GM18868 (cell line): ENCODE results near the gene LRRC36.
A peak's percentile ranks its signal among the peaks of the same experiment; 100 is the strongest.

Experiments used
- ATAC-seq: cut with Tn5 transposase; IDR thresholded peaks from one replicate; pipeline ENCODE4 v1.9.1; 2021; ENCODE audit warnings: mild to moderate bottlenecking, moderate library complexity; ENCODE audit not compliant: unreplicated experiment

The LRRC36 gene

DNA sequence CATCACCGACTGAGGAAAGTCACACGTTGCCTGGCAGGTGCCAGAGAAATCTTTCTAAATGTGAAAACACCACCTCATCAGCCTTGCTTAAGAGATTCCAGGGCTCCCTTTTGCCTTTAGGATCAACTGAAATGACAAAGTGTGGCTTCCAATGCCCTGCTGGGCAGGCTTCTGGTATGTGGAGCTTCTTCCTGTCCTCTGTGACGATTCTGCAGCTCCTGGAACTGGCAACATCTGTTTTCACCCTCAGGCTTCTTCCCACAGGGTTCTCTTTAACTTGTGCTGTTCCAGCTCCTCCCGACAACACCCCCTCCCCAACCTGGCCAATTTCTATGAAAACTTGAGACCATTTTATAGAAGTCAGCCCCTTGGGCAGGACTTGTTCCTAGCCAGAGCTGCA lies 94.4 kb downstream of the LRRC36 start:
- ATAC-seq, result no peak

DNA sequence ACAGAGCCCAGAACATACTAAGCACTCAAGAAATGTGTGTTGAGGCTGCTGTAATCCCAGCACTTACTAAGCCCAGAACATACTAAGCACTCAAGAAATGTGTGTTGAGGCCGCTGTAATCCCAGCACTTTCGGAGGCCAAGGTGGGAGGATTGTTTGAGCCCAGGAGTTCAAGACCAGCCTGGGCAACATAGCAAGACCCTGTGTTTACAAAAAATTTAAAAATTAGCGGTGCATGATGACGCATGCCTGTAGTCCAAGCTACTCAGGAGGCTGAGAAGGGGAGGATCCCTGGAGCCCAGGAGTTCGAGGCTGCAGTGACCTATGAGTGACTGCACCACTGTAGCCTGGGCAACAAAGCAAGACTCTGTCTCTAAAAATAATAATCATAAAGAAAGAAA lies 96.4 kb downstream of the LRRC36 start:
- ATAC-seq, result no peak

DNA sequence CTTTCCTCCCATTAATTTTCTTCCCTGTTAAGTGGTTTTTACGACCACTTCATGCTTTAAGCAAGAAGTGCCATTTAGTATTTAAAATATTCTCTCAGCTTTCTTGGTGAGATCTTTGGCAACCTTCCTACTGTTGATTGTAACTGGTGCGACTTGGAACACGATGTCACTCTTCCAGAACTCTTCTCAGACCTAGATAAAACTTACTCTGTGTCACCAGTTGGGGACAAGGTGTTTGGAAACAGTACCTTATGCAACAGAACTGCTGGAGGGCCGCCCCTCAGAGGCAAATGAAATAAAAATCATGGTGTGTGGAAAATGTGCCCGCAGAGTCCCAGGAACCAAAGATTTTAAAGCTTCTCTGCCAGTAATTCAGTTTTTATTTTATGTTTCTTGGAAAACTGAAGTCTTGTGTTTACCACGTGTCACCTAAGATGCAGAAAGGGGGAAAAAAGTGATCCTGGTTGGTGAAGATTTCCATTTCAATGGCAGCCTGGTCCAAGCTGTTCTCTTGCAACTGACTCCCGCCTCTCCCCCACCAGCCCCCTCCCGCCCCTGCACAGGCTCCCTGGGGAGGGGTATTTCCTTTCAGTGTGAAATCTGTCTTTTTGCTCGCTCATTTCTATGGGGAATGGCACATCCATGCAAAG lies 97.1 kb downstream of the LRRC36 start:
- ATAC-seq, result no peak

DNA sequence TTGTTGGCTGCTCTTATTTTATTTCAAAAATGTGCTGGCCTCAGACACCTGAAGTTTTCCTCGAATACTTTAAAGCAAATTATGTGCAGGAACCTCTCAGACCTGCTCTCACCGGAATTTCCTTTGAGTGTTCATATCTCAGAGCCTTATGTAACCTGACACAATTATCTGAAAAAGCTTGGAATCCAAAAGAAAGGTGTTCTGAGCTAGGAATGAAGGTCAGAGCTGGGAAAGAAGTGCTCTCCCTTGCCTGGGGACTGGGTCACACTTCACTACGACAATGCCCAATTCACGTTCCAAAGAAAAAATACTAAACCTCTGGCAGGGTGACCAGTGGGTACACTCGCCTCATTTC lies 97.6 kb downstream of the LRRC36 start:
- ATAC-seq, result no peak

DNA sequence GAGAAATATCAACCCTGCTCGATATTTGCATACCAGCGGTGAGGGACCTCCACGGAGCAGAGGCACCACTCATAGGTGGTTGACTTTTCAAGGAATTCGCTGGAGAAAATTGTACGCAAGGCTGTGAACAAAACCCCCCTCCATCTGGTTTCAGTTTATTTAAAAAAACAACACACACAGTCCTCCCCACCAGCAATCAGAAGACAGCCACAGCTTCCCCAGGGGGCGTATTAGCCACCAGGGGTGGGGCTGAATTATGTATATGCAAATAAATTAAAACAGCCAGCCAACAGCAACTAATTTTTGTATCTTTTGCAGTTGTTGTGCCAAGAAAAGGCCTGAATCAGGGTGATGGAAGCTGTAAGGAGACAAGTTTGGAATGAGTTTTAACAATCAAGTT lies 98.4 kb downstream of the LRRC36 start:
- ATAC-seq, result no peak

DNA sequence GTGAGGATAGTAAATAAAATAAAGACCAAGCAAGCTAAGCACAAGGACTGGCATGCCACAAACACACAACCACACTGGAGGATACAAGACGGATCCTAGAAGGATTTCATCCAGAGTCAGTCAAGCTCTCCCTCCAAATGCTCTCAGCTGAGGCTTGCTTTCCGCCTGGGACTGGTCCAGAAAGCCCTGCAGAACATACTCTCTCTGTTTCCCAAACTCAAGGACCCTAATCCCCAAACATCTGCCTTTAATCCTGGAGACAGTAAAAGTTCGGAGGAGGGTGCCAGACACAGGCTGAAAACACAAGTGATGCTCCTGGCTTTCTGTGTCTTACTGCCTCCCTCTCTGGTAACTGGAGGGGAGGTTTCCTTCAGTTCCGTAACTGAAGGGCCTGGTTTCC lies 99.0 kb downstream of the LRRC36 start:
- ATAC-seq, result no peak

DNA sequence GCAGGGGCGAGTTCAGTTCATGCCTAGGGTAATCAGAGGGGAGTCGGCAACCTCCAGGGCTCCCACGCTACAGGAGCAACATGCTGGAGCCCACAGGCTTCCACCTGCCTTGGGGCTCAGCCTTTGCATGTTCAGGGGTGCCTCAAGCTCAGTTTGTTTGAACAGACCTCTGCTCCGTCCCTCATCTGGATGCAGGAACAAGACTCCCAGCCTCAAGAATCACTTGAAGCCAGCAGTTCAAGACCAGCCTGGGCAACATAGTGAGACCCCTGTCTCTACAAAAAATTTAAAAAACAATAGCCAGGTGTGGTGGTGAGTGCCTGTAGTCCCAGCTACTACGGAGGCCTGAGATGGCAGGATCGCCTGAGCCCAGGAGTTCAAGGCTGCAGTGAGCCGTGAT lies 99.4 kb downstream of the LRRC36 start:
- no peak for ATAC-seq

DNA sequence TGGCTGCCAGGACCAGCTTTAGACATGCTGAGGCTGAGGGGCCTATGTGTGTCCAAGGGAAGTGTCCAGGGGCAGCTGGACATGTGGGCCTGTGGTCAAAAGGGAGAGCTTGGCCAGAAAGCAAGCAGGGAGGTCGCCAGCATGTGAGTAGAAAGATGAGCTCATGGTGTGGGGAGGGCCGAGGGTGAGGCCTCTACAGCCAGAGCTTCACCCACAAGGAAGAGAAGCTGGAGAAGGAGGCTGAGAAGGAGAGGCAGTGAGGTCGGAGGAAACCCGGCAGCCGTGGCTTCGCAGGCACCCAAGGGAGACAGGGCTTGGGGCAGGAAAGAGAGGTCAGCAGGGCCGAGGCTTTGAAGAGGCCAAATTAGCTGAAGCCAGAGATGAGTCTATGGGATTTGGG lies 100.3 kb downstream of the LRRC36 start:
- no peak for ATAC-seq

DNA sequence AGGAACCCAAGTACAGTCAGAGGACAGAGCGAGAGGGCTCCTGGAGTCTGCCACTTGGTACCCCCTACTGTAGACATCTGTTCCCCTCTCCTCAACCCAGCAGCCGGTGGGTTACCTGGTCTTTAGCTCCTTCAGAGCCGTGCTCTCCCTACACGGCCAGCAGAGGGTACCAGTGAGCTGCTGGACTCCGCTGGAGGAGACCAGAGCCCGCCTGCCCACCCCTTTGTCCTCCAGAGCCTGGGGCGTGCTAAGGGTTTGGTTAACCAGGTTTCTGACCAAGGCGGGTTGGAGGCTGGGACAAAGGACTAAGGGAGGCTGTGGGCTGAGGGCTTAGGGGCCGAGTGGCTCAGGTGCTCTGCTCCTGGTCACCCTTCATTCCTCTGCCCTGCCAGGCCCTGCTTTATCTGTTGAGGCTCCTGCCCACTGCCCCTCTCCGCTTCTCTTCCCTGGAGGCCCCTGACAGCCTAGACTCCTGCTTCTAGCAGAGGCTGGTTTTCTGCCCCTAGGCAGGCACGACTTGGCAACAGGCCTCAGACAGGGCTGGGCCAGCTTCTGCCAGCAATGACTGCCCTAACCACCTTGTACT lies 101.6 kb downstream of the LRRC36 start:
- peak; percentile 48 for ATAC-seq

DNA sequence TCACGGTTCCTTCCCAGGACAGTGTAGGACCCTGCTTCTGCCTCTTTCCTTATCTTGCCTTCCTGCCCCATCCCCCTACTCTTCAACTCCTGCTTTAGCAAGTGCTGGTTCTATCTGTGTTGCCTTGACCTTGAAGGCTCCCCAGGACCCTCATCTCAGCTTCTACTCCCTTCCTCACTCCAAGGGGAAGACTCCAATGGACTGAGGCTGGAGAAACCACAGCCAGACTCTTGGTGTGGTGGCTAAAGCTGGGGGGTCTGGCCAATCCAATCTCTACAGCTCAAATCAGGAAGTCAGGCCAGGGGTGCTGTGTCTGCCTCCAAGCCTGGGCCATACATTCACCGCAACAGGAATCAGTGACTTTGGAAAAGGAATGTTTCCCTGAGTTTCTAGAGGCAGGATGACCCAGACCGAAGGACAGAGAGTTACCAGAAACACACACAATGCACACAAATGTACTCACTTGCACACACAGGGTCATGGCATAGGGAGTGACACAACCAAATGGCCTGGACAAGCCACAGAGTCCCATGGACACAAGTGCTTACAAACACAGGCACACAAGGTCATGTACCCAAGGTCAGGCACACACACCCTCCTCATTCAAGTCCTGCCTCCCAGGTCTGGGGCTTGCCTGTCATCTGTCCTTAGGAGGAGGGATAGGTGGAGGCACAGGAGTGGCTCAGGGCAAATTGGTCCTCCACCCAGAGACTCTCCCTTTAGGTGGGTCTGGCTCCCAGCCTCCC lies 102.6 kb downstream of the LRRC36 start:
- ATAC-seq, result no peak

DNA sequence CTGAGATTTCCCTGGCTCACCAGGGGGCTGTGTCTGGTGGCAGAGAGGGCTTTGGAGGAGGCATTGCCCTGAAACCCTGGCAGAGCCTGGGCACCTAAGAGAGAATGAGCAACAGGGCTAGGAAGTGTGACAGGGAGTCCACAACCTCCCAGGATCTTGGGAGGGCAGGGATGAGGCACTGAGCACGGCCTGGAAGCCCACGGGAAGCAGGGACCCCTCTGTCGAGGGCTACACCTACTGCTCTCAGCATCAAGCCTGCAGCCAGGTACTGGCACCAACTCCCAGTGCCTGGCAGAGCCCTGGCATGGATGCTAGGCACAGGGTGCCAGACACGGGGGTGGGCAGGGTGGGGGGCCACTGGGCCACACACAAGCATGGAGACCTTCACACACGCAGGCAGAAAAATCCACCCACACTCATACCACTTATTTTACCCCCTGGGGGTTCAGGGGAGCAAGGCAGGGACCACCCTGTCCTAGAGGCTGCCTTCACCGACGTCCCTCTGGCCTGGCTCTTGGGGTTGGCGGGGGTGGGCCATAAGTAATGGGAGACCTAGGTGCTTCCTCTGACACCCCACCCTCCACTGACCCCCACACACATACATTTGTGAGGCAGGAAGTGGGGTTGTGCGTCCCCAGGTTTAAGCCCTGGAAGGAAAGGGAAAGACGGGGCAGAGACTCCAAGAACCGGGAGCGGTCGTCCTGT lies 103.3 kb downstream of the LRRC36 start:
- ATAC-seq, result no peak

DNA sequence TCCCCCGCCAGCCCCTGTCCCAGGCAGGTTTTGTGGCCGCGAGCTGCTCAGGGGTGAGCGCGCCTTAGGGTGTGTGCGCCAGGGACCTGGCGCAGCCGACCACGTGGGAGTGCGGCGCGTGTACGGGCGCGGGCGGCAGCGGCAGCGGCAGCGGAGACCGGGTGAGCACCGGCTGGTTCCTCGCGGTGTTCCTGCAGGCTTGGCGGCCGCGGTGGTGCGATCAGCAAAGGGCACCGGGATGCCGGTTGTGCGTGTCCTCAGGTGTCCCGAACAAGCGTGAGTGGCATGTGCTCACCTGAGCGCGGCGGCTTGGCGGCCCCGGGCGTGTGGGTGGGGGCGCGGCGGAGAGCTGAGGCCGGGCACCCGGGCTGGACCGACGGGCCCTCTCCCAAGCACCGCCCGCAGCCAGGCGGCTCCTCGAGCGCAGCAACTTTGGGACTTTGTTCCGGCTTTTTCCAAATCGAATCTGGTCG lies 103.9 kb downstream of the LRRC36 start:
- ATAC-seq, result no peak

DNA sequence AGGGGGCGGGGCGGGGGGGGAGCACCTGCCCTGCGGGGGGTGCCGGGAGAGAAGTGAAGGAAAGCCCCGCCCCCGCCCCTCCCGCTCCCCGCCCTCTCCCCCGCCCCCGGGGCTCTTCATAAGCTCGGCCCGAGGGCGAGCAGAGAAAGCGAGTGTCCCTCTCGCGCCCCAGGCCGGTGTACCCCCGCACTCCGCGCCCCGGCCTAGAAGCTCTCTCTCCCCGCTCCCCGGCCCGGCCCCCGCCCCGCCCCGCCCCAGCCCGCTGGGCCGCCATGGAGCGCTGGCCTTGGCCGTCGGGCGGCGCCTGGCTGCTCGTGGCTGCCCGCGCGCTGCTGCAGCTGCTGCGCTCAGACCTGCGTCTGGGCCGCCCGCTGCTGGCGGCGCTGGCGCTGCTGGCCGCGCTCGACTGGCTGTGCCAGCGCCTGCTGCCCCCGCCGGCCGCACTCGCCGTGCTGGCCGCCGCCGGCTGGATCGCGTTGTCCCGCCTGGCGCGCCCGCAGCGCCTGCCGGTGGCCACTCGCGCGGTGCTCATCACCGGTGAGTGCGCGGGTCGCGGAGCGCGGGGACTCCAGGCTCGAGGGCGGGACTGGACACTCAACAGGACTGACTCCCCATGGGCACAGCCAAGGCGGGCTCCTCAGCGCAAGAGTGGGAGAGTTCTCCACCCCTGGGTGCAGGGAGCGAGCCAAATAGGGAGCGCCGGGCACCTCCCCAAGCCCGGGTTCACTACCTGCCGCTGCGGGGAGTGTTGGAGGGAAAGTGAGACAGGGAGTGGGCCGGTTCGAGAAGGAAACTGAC lies 104.6 kb downstream of the LRRC36 start, which contains the start of gene HSD11B2:
TSS of gene HSD11B2 (plus strand) at position 145 of the 798 bp plus-strand sequence. CDS start at position 273, 128 bp downstream.
- no peak for ATAC-seq

DNA sequence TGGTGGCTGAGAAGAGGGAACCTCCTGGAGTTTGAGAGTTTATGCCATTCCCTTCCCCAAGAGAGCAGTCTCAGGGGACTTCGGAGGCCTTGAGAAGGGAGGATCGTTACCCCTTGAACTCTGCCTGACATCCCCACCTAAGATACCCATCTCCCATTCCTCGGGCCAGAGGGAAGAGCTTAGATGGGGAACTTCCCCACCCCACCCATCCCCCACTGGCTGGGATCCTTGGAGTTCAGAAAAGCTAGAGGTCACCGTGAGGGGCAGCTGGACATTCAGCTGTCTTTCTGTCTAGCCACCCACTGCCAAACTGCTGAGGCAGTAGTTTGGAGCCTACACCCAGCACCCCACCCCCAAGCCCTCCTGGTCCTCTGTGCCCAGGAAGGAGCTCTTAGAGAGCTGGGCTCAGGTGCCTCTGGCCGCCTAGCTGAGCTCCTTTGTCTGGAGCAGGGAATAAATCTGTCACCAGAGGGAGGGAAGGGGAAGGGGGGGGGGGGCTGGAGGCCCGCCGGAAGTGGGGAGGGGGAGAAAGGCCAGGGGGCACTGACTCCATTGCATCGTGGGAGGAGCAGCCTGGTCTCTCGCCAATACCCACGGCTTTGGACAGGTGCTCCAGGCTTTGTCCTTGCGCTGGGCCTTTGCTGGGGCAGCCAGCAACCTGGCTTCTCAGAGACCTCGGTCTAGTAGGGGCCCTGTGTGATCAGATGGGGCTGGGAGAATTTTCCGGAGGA lies 105.3 kb downstream of the LRRC36 start:
- ATAC-seq, result no peak

DNA sequence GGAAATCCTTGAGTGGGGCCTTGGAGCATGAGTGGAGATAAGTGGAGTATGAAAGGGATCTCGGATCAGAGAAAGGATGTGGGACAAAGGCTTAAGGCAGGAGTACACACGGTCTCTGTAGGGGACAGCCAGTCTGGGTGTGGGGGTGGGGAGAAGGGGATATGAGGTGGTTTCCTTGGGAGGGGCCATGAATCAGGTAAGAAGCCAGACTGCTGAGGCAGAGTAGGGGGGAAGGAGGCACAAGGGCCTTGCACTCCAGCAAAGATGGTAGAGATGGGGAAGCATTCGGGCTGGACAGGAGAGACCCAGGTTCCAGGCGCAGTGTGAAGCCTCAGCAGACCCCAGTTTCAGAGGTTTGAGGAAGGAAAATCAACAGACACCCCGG lies 105.9 kb downstream of the LRRC36 start:
- no peak for ATAC-seq

DNA sequence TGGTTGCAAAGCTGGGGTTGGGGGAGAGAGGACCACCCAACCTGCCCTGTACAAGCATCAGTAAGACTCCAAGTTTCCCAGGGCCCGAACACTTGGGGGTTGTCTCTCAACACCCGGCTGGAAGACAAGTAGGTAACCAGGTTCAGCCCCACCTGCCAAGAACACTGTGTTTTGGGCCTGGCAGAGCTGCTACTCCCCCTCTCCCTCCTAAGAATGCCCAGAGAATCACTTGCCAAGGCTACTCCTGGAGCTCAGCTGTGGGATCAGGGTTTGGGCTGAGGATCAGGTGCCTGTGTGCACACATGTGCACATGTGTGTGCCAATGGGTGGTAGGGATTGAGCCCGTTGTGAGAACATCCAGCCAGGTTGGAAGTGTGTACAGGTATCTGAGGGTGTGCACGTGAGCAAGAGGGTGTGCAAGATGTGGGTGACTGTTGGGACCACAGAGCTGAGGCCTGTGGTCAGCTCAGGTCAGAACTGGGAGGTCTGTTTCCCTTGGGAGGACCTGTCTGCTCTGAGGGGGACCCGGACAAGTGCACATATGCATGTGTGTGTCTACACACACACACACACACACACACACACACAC lies 106.6 kb downstream of the LRRC36 start:
- no peak for ATAC-seq
